Peyer's patch (tissue), 4 donors: Measurements from ENCODE around the gene BAG5. TPM values are rescaled to one million over a fixed set of nuclear protein-coding genes. Genes with fewer than 3 reads are reported as not detected.

Experiments used
- DNase-seq, 3 donors: peaks; one replicate each; pipeline ENCODE4 v3.0.0-alpha.2; 2017 to 2019
- H3K27ac ChIP-seq, 4 donors: fragments of 200-600 bp; sonication (generic); one replicate each; pipeline ENCODE4 v1.5.1; 2016 to 2019
- H3K27me3 ChIP-seq, 2 donors: fragments of 200-600 bp; sonication (generic); one replicate each; pipeline ENCODE4 v1.5.1; 2019
- H3K36me3 ChIP-seq, 3 donors: fragments of 200-600 bp; sonication (generic); one replicate each; pipeline ENCODE4 v1.5.1; 2016 to 2019
- H3K4me1 ChIP-seq, 4 donors: fragments of 200-600 bp; sonication (generic); one replicate each; pipeline ENCODE4 v1.5.1; 2016 to 2019
- H3K4me3 ChIP-seq, 4 donors: fragments of 200-600 bp; sonication (generic); 1 replicate in 3 of 4; 2 replicates in 1 of 4; pipeline ENCODE4 v1.5.1; 2016 to 2019; ENCODE audit warnings: mild to moderate bottlenecking in 1 of 4
- H3K9me3 ChIP-seq, 4 donors: fragments of 200-600 bp; sonication (generic); one replicate each; pipeline ENCODE4 v1.5.1; 2016 to 2019; ENCODE audit warnings: mild to moderate bottlenecking in 1 of 4
- POLR2A ChIP-seq, 2 donors: fragments of 450-650 bp; IDR thresholded peaks; one replicate each; pipeline ENCODE4 v1.5.1; 2017; ENCODE audit warnings: antibody characterized with exemption in 2 of 2, mild to moderate bottlenecking in 2 of 2, moderate library complexity in 2 of 2
- total RNA-seq, 4 donors: library from RNA; depleted of rRNA; stranded (reverse); fragments of >200 nt; gene quantifications; one replicate each; pipeline ENCODE4 v1.1.0, GENCODE V29; 2016
- TF ChIP-seq, protein P1 (sequence below), 6 experiments: fragments of 450-650 bp in 4 of 6; fragments of 200-600 bp in 2 of 6; sonication (generic) in 1 of 6; IDR thresholded peaks; one replicate each; pipeline ENCODE4 v1.5.1; 2017 to 2019; ENCODE audit warnings: antibody characterized with exemption in 6 of 6, mild to moderate bottlenecking in 3 of 6, moderate library complexity in 1 of 6

BAG5 gene
- total RNA-seq, 4 donors from 2014 or later, result 18.0 to 38.0 (median 19.5) TPM

DNA sequence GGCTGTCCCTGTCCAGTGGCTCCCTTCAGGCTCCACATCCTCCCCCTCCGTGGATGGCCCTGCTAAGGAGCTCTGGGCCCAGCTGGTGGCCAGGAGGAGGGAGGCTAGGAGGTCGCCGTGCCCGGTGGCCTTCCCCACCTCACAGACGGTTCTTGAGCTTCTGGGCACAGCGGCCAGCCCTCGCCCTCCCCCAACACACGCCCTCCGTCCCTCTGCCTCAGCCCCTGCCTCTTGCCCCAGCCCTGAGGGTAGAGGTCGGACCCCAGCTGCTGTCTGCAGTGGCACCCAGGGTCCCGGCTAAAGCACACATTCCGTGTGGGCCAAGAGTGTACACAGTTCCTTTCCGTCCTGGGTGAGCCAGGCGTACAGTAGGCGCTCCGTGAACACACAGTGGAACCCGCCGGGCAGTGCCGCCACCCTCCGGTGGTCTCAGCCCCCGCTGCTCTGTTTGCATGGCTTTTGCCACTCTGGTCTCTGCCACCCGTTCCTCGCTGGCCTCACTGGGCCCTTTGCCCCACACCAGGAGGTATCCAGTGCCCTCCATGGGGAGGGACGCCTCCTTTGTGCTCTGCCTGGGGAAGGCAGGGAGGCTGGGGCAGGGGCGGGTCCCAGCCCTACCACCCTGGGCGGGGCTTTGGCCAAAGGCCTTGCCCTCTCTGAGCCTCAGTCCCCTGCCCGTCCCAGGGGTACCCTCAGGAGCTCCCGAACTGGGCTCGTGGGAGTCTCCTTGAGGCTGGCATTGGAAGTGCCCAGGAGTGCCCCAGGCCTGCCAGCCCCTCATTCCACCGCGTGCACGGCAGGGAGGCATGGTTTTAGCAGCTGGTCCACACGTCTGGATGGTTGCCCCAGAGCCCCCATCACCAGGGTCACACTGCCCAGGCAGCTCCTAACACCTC lies 20.5 kb downstream of the BAG5 start:
- H3K27ac ChIP-seq, result peak overlapping the region in 3 of 4 donors; percentile 12 to 55 (median 43)
- H3K36me3 ChIP-seq, result no peaks in the 10 kb centered on the region
- no peaks in the 10 kb centered on the region for H3K27me3 ChIP-seq
- no peak for DNase-seq
- H3K9me3 ChIP-seq, result no peaks in the 10 kb centered on the region
- no peak overlapping the region for H3K4me3 ChIP-seq
- H3K4me1 ChIP-seq, result peaks cover 0 to 59% (median 5%) of the 10 kb centered on the region in 4 donors
- TF ChIP-seq POLR2A (IDR thresholded peaks at IDR 0.05), result no peak
- TF ChIP-seq, protein P1, sequence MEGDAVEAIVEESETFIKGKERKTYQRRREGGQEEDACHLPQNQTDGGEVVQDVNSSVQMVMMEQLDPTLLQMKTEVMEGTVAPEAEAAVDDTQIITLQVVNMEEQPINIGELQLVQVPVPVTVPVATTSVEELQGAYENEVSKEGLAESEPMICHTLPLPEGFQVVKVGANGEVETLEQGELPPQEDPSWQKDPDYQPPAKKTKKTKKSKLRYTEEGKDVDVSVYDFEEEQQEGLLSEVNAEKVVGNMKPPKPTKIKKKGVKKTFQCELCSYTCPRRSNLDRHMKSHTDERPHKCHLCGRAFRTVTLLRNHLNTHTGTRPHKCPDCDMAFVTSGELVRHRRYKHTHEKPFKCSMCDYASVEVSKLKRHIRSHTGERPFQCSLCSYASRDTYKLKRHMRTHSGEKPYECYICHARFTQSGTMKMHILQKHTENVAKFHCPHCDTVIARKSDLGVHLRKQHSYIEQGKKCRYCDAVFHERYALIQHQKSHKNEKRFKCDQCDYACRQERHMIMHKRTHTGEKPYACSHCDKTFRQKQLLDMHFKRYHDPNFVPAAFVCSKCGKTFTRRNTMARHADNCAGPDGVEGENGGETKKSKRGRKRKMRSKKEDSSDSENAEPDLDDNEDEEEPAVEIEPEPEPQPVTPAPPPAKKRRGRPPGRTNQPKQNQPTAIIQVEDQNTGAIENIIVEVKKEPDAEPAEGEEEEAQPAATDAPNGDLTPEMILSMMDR (IDR thresholded peaks at IDR 0.05), result no peak

DNA sequence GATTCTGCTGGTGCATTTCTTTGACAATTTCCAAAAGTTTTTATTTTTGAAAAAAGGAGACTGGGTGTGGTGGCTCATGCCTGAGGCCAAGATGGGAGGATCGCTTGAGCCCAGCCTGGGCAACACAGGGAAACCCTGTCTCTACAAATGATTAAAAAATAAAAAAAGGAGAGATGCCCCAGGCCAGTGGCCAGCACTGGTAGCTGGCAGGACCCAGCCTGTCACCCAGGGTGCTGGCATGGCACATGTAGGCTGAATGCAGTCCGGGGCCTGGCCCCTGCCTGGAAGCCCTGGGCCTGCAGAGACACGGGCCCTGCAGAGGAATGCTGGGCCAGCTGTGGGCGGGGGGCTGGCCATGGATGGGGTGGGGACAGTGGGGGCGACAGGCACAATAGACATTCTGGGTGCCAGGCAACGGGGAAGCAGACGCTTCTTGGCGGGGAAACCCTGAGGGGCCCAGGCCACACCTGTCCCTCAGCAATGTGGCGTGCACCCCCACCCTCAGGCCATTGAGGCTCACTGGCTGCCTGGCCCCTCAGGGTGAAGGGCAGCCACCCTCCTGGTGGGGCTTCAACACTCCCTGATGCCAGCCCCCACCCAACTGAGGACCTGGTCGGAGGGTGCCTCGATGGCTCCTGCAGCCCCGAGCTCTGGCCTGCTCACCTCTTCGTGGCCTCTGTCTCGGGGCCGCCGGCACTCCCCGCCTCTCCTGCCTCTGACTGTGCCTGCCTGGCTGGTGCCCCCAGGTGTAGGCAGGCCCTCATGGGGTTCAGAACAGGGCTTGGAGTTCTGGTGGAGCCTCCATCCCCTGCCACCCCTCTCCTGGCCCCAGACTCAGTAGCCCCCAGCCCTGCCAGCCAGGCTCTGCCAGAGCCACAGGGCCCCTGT lies 21.4 kb downstream of the BAG5 start:
- peak overlapping the region in 2 of 4 donors; percentile 43 to 55 for H3K27ac ChIP-seq

GRCh38 chr14:103539056-103539825 lies 23.2 kb downstream of the BAG5 start:
- no peak for DNase-seq
- H3K4me1 ChIP-seq, result peaks cover 0 to 60% (median 2%) of the 10 kb centered on the region in 4 donors
- H3K36me3 ChIP-seq, result no peaks in the 10 kb centered on the region
- no peaks in the 10 kb centered on the region for H3K27me3 ChIP-seq
- TF ChIP-seq POLR2A (IDR thresholded peaks at IDR 0.05), result no peak
- H3K27ac ChIP-seq, result peak overlapping the region in 2 of 4 donors; percentile 13 to 48
- H3K4me3 ChIP-seq, result no peak overlapping the region
- no peaks in the 10 kb centered on the region for H3K9me3 ChIP-seq

More for the DNA sequence above, 21.4 kb downstream of the BAG5 start:
- Histone ChIP-seq H3K4me3 (no peak overlapping the region), H3K4me1 (peaks cover 0 to 59% (median 2%) of the 10 kb centered on the region in 4 donors), H3K9me3 (no peaks in the 10 kb centered on the region), H3K27me3 (no peaks in the 10 kb centered on the region), H3K36me3 (no peaks in the 10 kb centered on the region)
- TF ChIP-seq, protein P1 (IDR thresholded peaks at IDR 0.05), result no peak
- TF ChIP-seq POLR2A (IDR thresholded peaks at IDR 0.05), result no peak
- no peak for DNase-seq

DNA sequence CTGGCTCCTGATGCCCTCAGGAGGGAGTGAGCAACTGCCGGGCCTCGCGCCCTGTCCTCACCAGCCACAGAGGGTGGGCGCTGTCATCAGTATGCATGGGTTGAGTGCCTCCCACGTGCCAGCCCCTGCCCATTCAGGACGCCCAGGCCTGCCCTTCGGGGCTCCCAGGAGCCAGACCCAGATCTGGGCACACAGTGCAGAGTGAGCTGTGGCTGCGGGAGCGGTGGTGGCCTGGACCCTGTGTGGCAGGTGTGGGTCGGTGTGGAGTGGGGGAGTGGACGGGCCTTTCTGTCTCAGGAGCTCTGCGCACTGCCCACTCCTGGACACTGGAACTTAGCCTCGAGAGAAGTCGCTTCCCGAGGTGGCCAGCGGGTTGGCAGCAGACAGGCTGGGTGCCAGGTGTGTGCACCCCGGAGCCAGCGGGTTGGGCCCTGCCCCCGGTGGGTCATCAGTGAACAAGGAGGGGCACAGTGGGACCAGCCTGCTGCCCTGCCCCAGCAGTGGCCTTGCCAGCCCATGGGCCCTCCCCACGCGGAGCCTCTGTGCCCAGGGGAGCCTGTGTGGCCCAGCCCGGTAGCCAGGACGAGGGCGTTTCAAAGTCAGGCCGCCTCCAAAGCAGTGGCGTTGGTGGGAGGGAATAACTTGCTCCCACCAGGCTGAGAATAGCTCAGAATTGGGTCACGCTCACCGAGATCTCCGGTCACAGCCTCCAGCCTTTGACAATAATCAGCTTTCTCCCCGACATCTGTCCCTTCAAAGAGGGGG lies 24.0 kb downstream of the BAG5 start:
- Histone ChIP-seq H3K9me3 (no peaks in the 10 kb centered on the region), H3K4me1 (peaks cover 0 to 54% (median 2%) of the 10 kb centered on the region in 4 donors), H3K36me3 (peaks cover 0 to 5% (median 0%) of the 10 kb centered on the region in 3 donors), H3K27me3 (no peaks in the 10 kb centered on the region), H3K4me3 (no peak overlapping the region), H3K27ac (peak overlapping the region in 2 of 4 donors; percentile 13 to 48)
- no peak for DNase-seq
- TF ChIP-seq, protein P1 (IDR thresholded peaks at IDR 0.05), result no peak
- TF ChIP-seq POLR2A (IDR thresholded peaks at IDR 0.05), result no peak

GRCh38 chr14:103537175-103537990 lies 25.1 kb downstream of the BAG5 start:
- no peak for TF ChIP-seq POLR2A (IDR thresholded peaks at IDR 0.05)
- TF ChIP-seq, protein P1 (IDR thresholded peaks at IDR 0.05), result no peak
- DNase-seq, result no peak

More at GRCh38 chr14:103537175-103537990, 25.1 kb downstream of the BAG5 start:
- H3K27me3 ChIP-seq, result no peaks in the 10 kb centered on the region
- peaks cover 0 to 51% (median 2%) of the 10 kb centered on the region in 4 donors for H3K4me1 ChIP-seq
- no peak overlapping the region for H3K4me3 ChIP-seq
- H3K9me3 ChIP-seq, result no peaks in the 10 kb centered on the region
- peaks cover 0 to 7% (median 0%) of the 10 kb centered on the region in 3 donors for H3K36me3 ChIP-seq
- no peak overlapping the region for H3K27ac ChIP-seq
